Daoy (cell line): ENCODE data around the gene POTEB. TPM values are rescaled to one million over a fixed set of nuclear protein-coding genes. Genes with fewer than 3 reads are reported as not detected.
"Not testable (repeated sequence)": the region's sequence is repeated elsewhere in the genome, so short reads cannot be mapped to it uniquely, and the experiment has no call there.

Experiments used
- DNase-seq: peaks from one replicate; pipeline ENCODE4 v3.0.0-alpha.2; 2015; ENCODE audit warnings: low read depth
- total RNA-seq: library from RNA; depleted of rRNA; stranded (reverse); fragments of >200 nt; shearing (Covaris generic); gene quantifications from 2 replicates; pipeline ENCODE4 v1.2.3, GENCODE V29; 2014; rRNA removed

The POTEB gene
- total RNA-seq = not detected in 2 replicates

GRCh38 chr15:21877635-21878034 lies at the start of gene POTEB:
Gene POTEB (minus strand): TSS chr15:21877735. CDS start chr15:21877246, 489 bp downstream.
- DNase-seq = not testable (repeated sequence)

- not testable (repeated sequence) for DNase-seq
Observed at GRCh38 chr15:21890955-21891354, 13.4 kb upstream of the POTEB start.

- DNase-seq = not testable (repeated sequence)
Observed at GRCh38 chr15:21889542-21889941, 12.0 kb upstream of the POTEB start.

- not testable (repeated sequence) for DNase-seq
Observed at GRCh38 chr15:21838831-21839230, 38.7 kb downstream of the POTEB start.

Other genes starting within 250 kb of the POTEB start
- not detected in 2 replicates for gene OR4M2, start 202.8 kb upstream of the POTEB start, total RNA-seq